OCI-LY1 (cell line): ENCODE measurements around the gene MOB1B.

Source experiments
- H2AFZ ChIP-seq: fragments of 200-600 bp; sonication (generic), shearing (Covaris generic); 2 replicates; pipeline ENCODE4 v1.6.0; 2014; ENCODE audit warnings: antibody characterized with exemption, mild to moderate bottlenecking, low read length
- H3F3A ChIP-seq: fragments of 200-600 bp; sonication (generic), shearing (Covaris generic); 2 replicates; pipeline ENCODE4 v1.6.0; 2014; ENCODE audit warnings: mild to moderate bottlenecking, antibody characterized with exemption, low read length, moderate library complexity; ENCODE audit not compliant: insufficient read depth
- H3K27ac ChIP-seq: fragments of 200-600 bp; sonication (generic); 2 replicates; pipeline ENCODE4 v1.5.1; 2014; ENCODE audit warnings: low read length, mixed run types, mild to moderate bottlenecking, low read depth; ENCODE audit not compliant: poor library complexity, severe bottlenecking
- H3K27me3 ChIP-seq: fragments of 200-600 bp; sonication (generic); 2 replicates; pipeline ENCODE4 v1.6.0; 2014; ENCODE audit warnings: antibody characterized with exemption, mild to moderate bottlenecking, low read length, moderate library complexity; ENCODE audit not compliant: insufficient read depth
- H3K36me3 ChIP-seq: fragments of 200-600 bp; sonication (generic); 2 replicates; pipeline ENCODE4 v1.6.1; 2014; ENCODE audit warnings: mild to moderate bottlenecking, antibody characterized with exemption, low read length, moderate library complexity, mixed read lengths; ENCODE audit not compliant: insufficient read depth
- H3K4me1 ChIP-seq: fragments of 200-600 bp; sonication (generic); 2 replicates; pipeline ENCODE4 v1.5.1; 2014; ENCODE audit warnings: mild to moderate bottlenecking, low read length, moderate library complexity; ENCODE audit not compliant: insufficient read depth, severe bottlenecking
- H3K4me2 ChIP-seq: fragments of 200-600 bp; sonication (generic), shearing (Covaris generic); 2 replicates; pipeline ENCODE4 v1.6.1; 2014; ENCODE audit warnings: low read length
- H3K4me3 ChIP-seq: fragments of 200-600 bp; sonication (generic); 2 replicates; pipeline ENCODE4 v1.5.1; 2014; ENCODE audit warnings: low read length, low read depth, mild to moderate bottlenecking, mixed read lengths; ENCODE audit not compliant: poor library complexity, severe bottlenecking
- H3K79me2 ChIP-seq: fragments of 200-600 bp; shearing (Covaris generic); 2 replicates; pipeline ENCODE4 v1.6.1; 2016; ENCODE audit warnings: mixed run types, low read length, mixed read lengths; ENCODE audit not compliant: insufficient read depth
- H3K9ac ChIP-seq: fragments of 200-600 bp; sonication (generic), shearing (Covaris generic); 2 replicates; pipeline ENCODE4 v1.6.1; 2014; ENCODE audit warnings: mild to moderate bottlenecking, low read length, mixed read lengths
- H3K9me2 ChIP-seq: fragments of 200-600 bp; sonication (generic), shearing (Covaris generic); 2 replicates; pipeline ENCODE4 v1.6.1; 2014; ENCODE audit warnings: low read depth, mild to moderate bottlenecking, low read length, mixed read lengths
- H3K9me3 ChIP-seq: fragments of 200-600 bp; shearing (Covaris generic); 2 replicates; pipeline ENCODE4 v1.6.1; 2014; ENCODE audit warnings: low read length, mixed read lengths
- H4K20me1 ChIP-seq: fragments of 200-600 bp; sonication (generic), shearing (Covaris generic); 2 replicates; pipeline ENCODE4 v1.6.0; 2016; ENCODE audit warnings: mild to moderate bottlenecking, low read length; ENCODE audit not compliant: insufficient read depth
- EZH2 ChIP-seq: fragments of 200-600 bp; sonication (generic), shearing (Covaris generic); IDR thresholded peaks from 2 replicates; pipeline ENCODE4 v1.8.0; 2017; ENCODE audit warnings: borderline replicate concordance, mixed run types, mild to moderate bottlenecking, antibody characterized with exemption, low read length, moderate library complexity, mixed read lengths
- TF ChIP-seq, protein P1 (sequence below): fragments of 200-600 bp; sonication (generic), shearing (Covaris generic); IDR thresholded peaks from 2 replicates; pipeline ENCODE4 v1.5.1; 2017; ENCODE audit warnings: mild to moderate bottlenecking, antibody characterized with exemption, low read length, moderate library complexity, mixed read lengths

The MOB1B gene

DNA sequence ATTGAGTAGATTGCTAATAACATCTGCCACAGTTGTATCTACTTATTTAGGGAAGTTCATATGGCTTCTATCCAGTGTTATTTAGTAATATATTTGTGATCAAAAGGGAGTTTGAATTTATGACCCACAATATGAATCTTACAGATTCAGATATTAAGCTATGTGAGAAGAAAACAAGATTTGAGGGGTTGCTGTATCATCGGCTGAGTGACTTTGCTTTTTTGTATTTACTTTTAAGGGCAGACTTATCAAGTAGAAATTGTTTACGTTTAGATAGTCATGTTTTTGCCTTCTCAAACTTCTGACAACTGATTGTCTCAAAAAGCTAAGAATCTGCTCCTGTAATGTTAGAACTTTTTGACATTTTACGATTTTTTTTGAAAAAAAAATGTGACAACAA, 74.1 kb downstream of the MOB1B start:
- Histone ChIP-seq H3K36me3 (peaks cover 53% of the 10 kb centered on the region; the same call in 1 of the 2 replicates), H3K79me2 (no peaks in the 10 kb centered on the region)

DNA sequence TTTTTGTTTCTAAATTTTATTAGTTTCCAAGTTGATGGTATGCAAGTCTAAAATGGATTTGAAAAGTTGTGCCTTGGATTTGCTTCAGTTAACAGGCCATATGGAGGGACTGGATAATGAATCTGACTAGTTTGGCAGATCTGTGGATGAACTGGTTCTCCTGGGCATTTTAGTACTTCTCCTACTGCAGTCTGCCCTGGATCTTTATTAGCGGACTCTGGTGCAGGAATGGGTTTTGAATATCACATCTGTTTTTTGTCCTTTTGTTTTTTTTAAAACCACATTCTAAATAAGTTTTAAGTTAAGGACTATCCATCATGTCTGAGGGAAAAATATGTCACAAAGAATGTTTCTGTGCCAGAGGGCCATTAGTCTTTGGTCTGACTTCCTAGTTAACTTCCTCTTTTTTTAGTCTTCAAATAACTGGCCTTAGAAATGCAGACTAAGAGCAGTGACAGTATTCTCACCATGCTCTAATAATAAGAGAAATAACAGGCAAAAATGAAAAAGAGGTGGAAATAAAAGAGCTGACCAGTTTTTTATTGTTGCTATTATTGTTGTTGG, 77.4 kb downstream of the MOB1B start:
- Histone ChIP-seq H3K4me2 (peak overlapping the region; percentile 7; the same call in 1 of the 2 replicates), H4K20me1 (no peaks in the 10 kb centered on the region), H3K9ac (no peak overlapping the region), H3K79me2 (no peaks in the 10 kb centered on the region), H3F3A (no peaks in the 10 kb centered on the region), H2AFZ (no peak overlapping the region), H3K36me3 (peaks cover 55% of the 10 kb centered on the region; the same call in 1 of the 2 replicates), H3K9me3 (no peaks in the 10 kb centered on the region), H3K4me3 (no peak overlapping the region), H3K27me3 (no peaks in the 10 kb centered on the region), H3K27ac (peak overlapping the region; percentile 44), H3K4me1 (peaks cover 18% of the 10 kb centered on the region), H3K9me2 (no peaks in the 10 kb centered on the region)
- TF ChIP-seq, protein P1, sequence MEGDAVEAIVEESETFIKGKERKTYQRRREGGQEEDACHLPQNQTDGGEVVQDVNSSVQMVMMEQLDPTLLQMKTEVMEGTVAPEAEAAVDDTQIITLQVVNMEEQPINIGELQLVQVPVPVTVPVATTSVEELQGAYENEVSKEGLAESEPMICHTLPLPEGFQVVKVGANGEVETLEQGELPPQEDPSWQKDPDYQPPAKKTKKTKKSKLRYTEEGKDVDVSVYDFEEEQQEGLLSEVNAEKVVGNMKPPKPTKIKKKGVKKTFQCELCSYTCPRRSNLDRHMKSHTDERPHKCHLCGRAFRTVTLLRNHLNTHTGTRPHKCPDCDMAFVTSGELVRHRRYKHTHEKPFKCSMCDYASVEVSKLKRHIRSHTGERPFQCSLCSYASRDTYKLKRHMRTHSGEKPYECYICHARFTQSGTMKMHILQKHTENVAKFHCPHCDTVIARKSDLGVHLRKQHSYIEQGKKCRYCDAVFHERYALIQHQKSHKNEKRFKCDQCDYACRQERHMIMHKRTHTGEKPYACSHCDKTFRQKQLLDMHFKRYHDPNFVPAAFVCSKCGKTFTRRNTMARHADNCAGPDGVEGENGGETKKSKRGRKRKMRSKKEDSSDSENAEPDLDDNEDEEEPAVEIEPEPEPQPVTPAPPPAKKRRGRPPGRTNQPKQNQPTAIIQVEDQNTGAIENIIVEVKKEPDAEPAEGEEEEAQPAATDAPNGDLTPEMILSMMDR = no peak
- TF ChIP-seq EZH2 = no peak

More for the DNA sequence above, 74.1 kb downstream of the MOB1B start:
- Histone ChIP-seq H3K9me3 (no peaks in the 10 kb centered on the region), H3K4me2 (no peak overlapping the region), H3F3A (no peaks in the 10 kb centered on the region), H3K27me3 (no peaks in the 10 kb centered on the region), H3K4me3 (no peak overlapping the region), H3K4me1 (peaks cover 23% of the 10 kb centered on the region), H3K9me2 (no peaks in the 10 kb centered on the region), H2AFZ (no peak overlapping the region), H3K9ac (no peak overlapping the region), H3K27ac (no peak overlapping the region), H4K20me1 (no peaks in the 10 kb centered on the region)
- TF ChIP-seq EZH2 = no peak
- TF ChIP-seq, protein P1 = no peak

DNA sequence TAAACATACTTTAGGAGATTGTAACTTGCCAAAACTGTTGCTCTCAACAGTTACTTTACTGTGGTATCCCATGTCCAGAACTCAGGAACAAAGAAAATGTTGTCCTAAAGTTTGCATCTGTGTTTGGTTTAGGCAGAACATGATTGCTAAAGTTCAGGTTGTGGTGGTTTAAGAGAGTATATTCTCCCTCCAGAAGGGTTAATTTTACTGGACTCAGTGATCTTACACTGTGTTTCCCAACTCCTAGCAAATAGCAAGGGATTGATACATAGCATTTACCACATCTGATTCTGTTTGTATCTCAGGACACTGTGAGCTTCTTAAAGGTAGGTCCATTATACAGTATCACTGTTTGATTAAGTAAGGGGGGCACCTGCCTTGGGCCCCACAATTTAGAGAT, 78.0 kb downstream of the MOB1B start:
- Histone ChIP-seq H3K9me3 (no peaks in the 10 kb centered on the region), H3K9me2 (no peaks in the 10 kb centered on the region), H3K4me3 (no peak overlapping the region), H3K36me3 (peaks cover 51% of the 10 kb centered on the region; the same call in 1 of the 2 replicates), H3K27ac (peak overlapping the region; percentile 44), H3K27me3 (no peaks in the 10 kb centered on the region), H3K4me1 (peaks cover 18% of the 10 kb centered on the region), H3K4me2 (no peak overlapping the region), H3K9ac (no peak overlapping the region), H2AFZ (no peak overlapping the region), H3F3A (no peaks in the 10 kb centered on the region), H4K20me1 (no peaks in the 10 kb centered on the region), H3K79me2 (no peaks in the 10 kb centered on the region)
- TF ChIP-seq, protein P1 = no peak
